Measurements from ENCODE around the gene KCNF1. TPM values are rescaled to one million over a fixed set of nuclear protein-coding genes. Genes with fewer than 3 reads are reported as not detected.

The KCNF1 gene
- total RNA-seq, 1 experiment from 2014 or later, result 1.3 TPM

- no peaks in the 10 kb centered on the region for H4K20me1 ChIP-seq (ENCODE audit: low read length)
- peak overlapping the region; percentile 51 for H3K4me2 ChIP-seq (ENCODE audit: low read length)
- peaks cover 45% of the 10 kb centered on the region for H3K4me1 ChIP-seq (ENCODE audit: insufficient read depth, low read length)
- no peaks in the 10 kb centered on the region for H3K79me2 ChIP-seq (ENCODE audit: low read length)
- H2AFZ ChIP-seq (ENCODE audit: low read length), result no peak overlapping the region
- DNase-seq, result no peak
- no peak for ATAC-seq
- H3K27me3 ChIP-seq (ENCODE audit: low read length), result no peaks in the 10 kb centered on the region
- peak overlapping the region; percentile 99 for H3K27ac ChIP-seq (ENCODE audit: low read length)
- ChIA-PET CTCF (no interaction called here), POLR2A (ENCODE audit: unreplicated experiment) (no interaction called here)
- intact Hi-C loops (cut with micrococcal nuclease), result loop anchor here (10.0 kb wide), 1 partner anchor 89 kb away; no protein-coding TSS in a partner anchor
- H3F3A ChIP-seq (ENCODE audit: low read length, unreplicated experiment), result no peaks in the 10 kb centered on the region
- no peaks in the 10 kb centered on the region for H3K9me2 ChIP-seq (replicated peaks; ENCODE audit: low read length)
- peaks cover 3% of the 10 kb centered on the region; the same call in 1 of the 2 replicates for H3K9me3 ChIP-seq (ENCODE audit: low read length)
- peak overlapping the region; percentile 86 for H3K9ac ChIP-seq (ENCODE audit: low read length)
- no TSS peak for BruUV-seq (replicated peaks)
- H3K4me3 ChIP-seq (ENCODE audit: low read length), result no peak overlapping the region
- no peaks in the 10 kb centered on the region; the same call in 1 of the 2 replicates for H3K36me3 ChIP-seq (ENCODE audit: low read depth, low read length)
- TF ChIP-seq, protein P1, sequence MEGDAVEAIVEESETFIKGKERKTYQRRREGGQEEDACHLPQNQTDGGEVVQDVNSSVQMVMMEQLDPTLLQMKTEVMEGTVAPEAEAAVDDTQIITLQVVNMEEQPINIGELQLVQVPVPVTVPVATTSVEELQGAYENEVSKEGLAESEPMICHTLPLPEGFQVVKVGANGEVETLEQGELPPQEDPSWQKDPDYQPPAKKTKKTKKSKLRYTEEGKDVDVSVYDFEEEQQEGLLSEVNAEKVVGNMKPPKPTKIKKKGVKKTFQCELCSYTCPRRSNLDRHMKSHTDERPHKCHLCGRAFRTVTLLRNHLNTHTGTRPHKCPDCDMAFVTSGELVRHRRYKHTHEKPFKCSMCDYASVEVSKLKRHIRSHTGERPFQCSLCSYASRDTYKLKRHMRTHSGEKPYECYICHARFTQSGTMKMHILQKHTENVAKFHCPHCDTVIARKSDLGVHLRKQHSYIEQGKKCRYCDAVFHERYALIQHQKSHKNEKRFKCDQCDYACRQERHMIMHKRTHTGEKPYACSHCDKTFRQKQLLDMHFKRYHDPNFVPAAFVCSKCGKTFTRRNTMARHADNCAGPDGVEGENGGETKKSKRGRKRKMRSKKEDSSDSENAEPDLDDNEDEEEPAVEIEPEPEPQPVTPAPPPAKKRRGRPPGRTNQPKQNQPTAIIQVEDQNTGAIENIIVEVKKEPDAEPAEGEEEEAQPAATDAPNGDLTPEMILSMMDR (conservative IDR thresholded peaks at IDR 0.05; ENCODE audit: low read depth, low read length), result no peak
- TF ChIP-seq EZH2phosphoT487 (IDR thresholded peaks at IDR 0.05; ENCODE audit: borderline replicate concordance, low read length), result no peak
- TF ChIP-seq EZH2 (IDR thresholded peaks at IDR 0.05; ENCODE audit: low read length, unreplicated experiment), result no peak
These were observed 23.7 kb downstream of the KCNF1 start for GRCh38 chr2:10935366-10935918.

- Histone ChIP-seq H4K20me1 (ENCODE audit: low read length) (no peaks in the 10 kb centered on the region), H3K9me2 (replicated peaks; ENCODE audit: low read length) (no peaks in the 10 kb centered on the region), H3K79me2 (ENCODE audit: low read length) (no peaks in the 10 kb centered on the region), H3K27ac (ENCODE audit: low read length) (peak overlapping the region; percentile 99), H3K4me2 (ENCODE audit: low read length) (peak overlapping the region; percentile 51), H3F3A (ENCODE audit: low read length, unreplicated experiment) (no peaks in the 10 kb centered on the region), H3K36me3 (ENCODE audit: low read depth, low read length) (no peaks in the 10 kb centered on the region; the same call in 1 of the 2 replicates), H3K4me3 (ENCODE audit: low read length) (no peak overlapping the region), H3K9ac (ENCODE audit: low read length) (peak overlapping the region; percentile 86), H2AFZ (ENCODE audit: low read length) (peak overlapping the region; percentile 40; the same call in 1 of the 2 replicates), H3K9me3 (ENCODE audit: low read length) (peaks cover 3% of the 10 kb centered on the region; the same call in 1 of the 2 replicates), H3K4me1 (ENCODE audit: insufficient read depth, low read length) (peaks cover 45% of the 10 kb centered on the region), H3K27me3 (ENCODE audit: low read length) (no peaks in the 10 kb centered on the region)
- TF ChIP-seq EZH2phosphoT487 (IDR thresholded peaks at IDR 0.05; ENCODE audit: borderline replicate concordance, low read length), result no peak
- no peak for TF ChIP-seq EZH2 (IDR thresholded peaks at IDR 0.05; ENCODE audit: low read length, unreplicated experiment)
- TF ChIP-seq, protein P1 (conservative IDR thresholded peaks at IDR 0.05; ENCODE audit: low read depth, low read length), result no peak
- peak; percentile 98 for DNase-seq
- peak; percentile 84 for ATAC-seq
- CTCF ChIA-PET, result interaction anchor here (0.6 to 1.0 kb wide), 2 partner anchors 101 to 104 kb away, joined by 3 to 4 read pairs; no protein-coding TSS in a partner anchor
- POLR2A ChIA-PET (ENCODE audit: unreplicated experiment), result interaction anchor here (0.6 kb wide), 1 partner anchor 12 kb away, joined by 3 read pairs; no protein-coding TSS in a partner anchor
- no TSS peak for BruUV-seq (replicated peaks)
- intact Hi-C loops (cut with micrococcal nuclease), result loop anchor here (1.0 to 10.0 kb wide), 2 partner anchors 89 to 101 kb away; no protein-coding TSS in a partner anchor
These were observed 24.5 kb downstream of the KCNF1 start for GRCh38 chr2:10935953-10936942.
